ENCODE results near the gene STKLD1. TPM values are rescaled to one million over a fixed set of nuclear protein-coding genes. Genes with fewer than 3 reads are reported as not detected.
A peak's percentile ranks its signal among the peaks of the same experiment; 100 is the strongest.

STKLD1 gene
- total RNA-seq, 1 donor from 2014 or later, result under 0.01 TPM

GRCh38 chr9:133351908-133352634, 24.1 kb upstream of the STKLD1 start:
- Histone ChIP-seq H3K27me3 (ENCODE audit: control insufficient read depth, insufficient read depth, low read length) (no peaks in the 10 kb centered on the region), H3K36me3 (ENCODE audit: control insufficient read depth, insufficient read depth, low read length) (peaks cover 21% of the 10 kb centered on the region), H3K4me3 (ENCODE audit: low read depth, low read length) (no peak overlapping the region)
- TF ChIP-seq, protein P1, sequence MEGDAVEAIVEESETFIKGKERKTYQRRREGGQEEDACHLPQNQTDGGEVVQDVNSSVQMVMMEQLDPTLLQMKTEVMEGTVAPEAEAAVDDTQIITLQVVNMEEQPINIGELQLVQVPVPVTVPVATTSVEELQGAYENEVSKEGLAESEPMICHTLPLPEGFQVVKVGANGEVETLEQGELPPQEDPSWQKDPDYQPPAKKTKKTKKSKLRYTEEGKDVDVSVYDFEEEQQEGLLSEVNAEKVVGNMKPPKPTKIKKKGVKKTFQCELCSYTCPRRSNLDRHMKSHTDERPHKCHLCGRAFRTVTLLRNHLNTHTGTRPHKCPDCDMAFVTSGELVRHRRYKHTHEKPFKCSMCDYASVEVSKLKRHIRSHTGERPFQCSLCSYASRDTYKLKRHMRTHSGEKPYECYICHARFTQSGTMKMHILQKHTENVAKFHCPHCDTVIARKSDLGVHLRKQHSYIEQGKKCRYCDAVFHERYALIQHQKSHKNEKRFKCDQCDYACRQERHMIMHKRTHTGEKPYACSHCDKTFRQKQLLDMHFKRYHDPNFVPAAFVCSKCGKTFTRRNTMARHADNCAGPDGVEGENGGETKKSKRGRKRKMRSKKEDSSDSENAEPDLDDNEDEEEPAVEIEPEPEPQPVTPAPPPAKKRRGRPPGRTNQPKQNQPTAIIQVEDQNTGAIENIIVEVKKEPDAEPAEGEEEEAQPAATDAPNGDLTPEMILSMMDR (IDR thresholded peaks at IDR 0.05; ENCODE audit: insufficient read depth, low read length, severe bottlenecking), result peak; percentile 86
- FAIRE-seq (no peak), DNase-seq (ENCODE audit: low read depth) (peak; percentile 70)

DNA sequence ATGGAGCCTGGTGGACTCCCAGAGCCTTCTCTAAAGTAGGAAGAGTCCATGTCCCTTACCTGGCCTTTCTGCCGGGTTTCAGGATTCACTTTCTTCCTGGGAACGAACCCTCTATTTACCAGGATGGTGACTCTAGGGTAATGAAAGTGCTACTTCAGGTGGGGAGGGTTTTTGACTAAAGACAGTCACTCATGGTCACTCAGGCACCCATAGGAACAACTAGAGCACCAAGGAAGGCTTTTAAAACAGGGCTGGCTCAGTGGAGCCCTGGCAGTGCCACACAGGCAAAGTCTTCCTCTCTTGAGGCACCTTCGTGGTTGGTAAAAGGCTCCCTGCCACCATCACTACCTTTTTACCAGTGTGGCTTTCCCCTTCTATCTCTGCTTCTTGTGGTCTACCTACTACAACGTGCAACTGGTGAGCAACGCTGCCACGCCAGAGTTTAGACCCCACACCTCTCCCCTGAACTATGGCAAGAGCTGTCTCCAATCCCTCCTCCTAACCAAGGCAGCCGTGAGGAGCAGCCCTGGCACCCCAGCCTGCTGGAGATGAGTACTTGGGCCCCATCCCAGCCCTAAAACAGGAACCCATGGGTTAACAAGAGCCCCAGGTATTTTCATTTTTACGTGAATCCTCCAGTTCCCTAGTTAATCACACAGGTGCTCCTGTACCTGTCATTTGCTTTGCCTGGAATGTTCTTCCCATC, 23.4 kb upstream of the STKLD1 start:
- H3K4me3 ChIP-seq (ENCODE audit: low read depth, low read length), result no peak overlapping the region
- DNase-seq (ENCODE audit: low read depth), result no peak
- FAIRE-seq, result no peak
- TF ChIP-seq, protein P1 (IDR thresholded peaks at IDR 0.05; ENCODE audit: insufficient read depth, low read length, severe bottlenecking), result no peak
- peaks cover 25% of the 10 kb centered on the region for H3K36me3 ChIP-seq (ENCODE audit: control insufficient read depth, insufficient read depth, low read length)
- no peaks in the 10 kb centered on the region for H3K27me3 ChIP-seq (ENCODE audit: control insufficient read depth, insufficient read depth, low read length)

GRCh38 chr9:133353548-133353947, 22.6 kb upstream of the STKLD1 start:
- DNase-seq (ENCODE audit: low read depth), result no peak
- H3K36me3 ChIP-seq (ENCODE audit: control insufficient read depth, insufficient read depth, low read length), result peaks cover 26% of the 10 kb centered on the region

DNA sequence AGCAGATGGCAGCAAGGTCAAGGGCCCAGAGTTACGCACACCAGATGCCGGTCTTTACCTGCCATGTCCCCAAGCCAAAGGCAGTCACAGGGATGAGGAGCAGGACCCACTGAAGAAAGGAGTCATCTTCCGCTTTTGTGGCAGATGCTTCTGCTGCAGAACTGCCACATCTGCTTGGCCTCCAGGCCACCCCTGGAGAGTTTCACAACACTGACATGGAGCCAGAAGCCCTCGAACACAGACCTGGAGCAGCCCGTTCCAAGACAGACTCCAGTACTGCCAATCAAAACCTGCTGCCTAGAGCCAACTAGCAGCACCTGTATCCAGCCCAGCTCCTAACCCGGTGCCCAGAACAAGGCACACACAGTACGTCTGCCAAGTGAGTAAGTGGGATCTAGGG, 21.4 kb upstream of the STKLD1 start:
- Histone ChIP-seq H3K27me3 (ENCODE audit: control insufficient read depth, insufficient read depth, low read length) (no peaks in the 10 kb centered on the region), H3K4me3 (ENCODE audit: low read depth, low read length) (no peak overlapping the region), H3K36me3 (ENCODE audit: control insufficient read depth, insufficient read depth, low read length) (peaks cover 26% of the 10 kb centered on the region)
- no peak for FAIRE-seq
- DNase-seq (ENCODE audit: low read depth), result no peak
- TF ChIP-seq, protein P1 (IDR thresholded peaks at IDR 0.05; ENCODE audit: insufficient read depth, low read length, severe bottlenecking), result no peak

More at GRCh38 chr9:133353548-133353947, 22.6 kb upstream of the STKLD1 start:
- no peak for FAIRE-seq
- TF ChIP-seq, protein P1 (IDR thresholded peaks at IDR 0.05; ENCODE audit: insufficient read depth, low read length, severe bottlenecking), result no peak
- H3K4me3 ChIP-seq (ENCODE audit: low read depth, low read length), result no peak overlapping the region
- H3K27me3 ChIP-seq (ENCODE audit: control insufficient read depth, insufficient read depth, low read length), result no peaks in the 10 kb centered on the region

- peaks cover 21% of the 10 kb centered on the region for H3K36me3 ChIP-seq (ENCODE audit: control insufficient read depth, insufficient read depth, low read length)
- no peak for FAIRE-seq
- DNase-seq (ENCODE audit: low read depth), result no peak
- TF ChIP-seq, protein P1 (IDR thresholded peaks at IDR 0.05; ENCODE audit: insufficient read depth, low read length, severe bottlenecking), result peak; percentile 21
- H3K4me3 ChIP-seq (ENCODE audit: low read depth, low read length), result peak overlapping the region; percentile 77
- no peaks in the 10 kb centered on the region for H3K27me3 ChIP-seq (ENCODE audit: control insufficient read depth, insufficient read depth, low read length)
These were observed 20.2 kb upstream of the STKLD1 start for GRCh38 chr9:133355881-133356357.
